MV-4-11 (cell line): ENCODE data around the gene DTD2.
"Not testable (repeated sequence)": the region's sequence is repeated elsewhere in the genome, so short reads cannot be mapped to it uniquely, and the experiment has no call there.

Experiments used
- DNase-seq: peaks from one replicate; lab custom pipeline; 2025; lab: John Stamatoyannopoulos, UW

The DTD2 gene

DNA sequence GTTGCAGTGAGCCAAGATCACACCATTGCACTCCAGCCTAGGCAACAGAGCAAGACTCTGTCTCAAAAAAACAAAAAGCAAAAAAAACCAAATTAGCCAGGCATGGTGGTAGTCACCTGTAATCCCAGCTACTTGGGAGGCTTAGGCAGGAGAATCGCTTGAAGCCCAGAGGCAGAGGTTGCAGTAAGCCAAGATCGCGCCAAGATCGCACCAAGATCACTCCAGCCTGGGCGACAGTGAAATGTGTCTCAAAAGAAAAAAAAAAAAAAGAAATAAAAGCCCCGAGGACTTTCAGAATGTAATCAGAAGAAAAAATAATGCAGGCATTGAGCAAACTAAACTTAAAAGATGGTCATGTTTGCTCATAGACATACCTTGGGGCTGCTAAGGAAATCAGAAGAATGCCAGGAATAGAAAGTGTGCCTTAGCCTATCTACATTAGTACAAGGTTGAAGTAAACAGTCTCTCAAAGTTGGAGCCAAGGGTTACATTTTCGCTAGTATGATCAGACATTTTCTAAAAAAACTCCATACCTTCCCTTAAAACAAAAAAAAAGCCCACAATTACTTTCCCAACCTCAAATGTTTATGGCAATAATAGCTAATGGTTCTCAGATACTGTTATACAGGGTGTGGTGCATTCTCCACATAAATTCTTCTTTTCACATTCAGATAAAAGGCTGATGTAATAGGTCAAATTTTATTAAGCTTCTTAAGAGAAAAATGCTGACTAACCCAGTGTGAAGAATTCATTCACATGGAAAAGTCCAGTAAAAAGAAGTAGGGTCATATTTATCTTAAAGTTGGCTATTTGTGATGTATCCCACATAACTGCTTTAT is 15.8 kb downstream of the DTD2 start:
- no peak for DNase-seq

DNA sequence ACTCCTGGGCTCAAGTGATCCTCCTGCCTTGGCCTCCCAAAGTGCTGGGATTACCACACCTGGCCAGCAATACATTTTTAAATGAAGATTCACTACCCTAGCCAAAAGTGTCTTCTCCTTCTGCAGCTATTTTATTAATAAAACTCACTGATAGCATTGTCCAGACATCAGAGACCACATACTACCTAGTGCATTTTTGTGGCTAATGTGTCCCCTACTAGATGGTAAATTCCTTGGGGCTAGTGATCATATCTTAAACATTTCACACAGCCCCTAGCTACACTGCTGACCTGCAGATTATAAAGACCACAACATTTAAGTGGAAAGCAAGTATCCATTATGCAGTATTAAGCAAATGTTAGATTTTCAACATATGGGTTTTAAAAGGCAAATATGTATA is 17.0 kb downstream of the DTD2 start:
- DNase-seq = no peak

DNA sequence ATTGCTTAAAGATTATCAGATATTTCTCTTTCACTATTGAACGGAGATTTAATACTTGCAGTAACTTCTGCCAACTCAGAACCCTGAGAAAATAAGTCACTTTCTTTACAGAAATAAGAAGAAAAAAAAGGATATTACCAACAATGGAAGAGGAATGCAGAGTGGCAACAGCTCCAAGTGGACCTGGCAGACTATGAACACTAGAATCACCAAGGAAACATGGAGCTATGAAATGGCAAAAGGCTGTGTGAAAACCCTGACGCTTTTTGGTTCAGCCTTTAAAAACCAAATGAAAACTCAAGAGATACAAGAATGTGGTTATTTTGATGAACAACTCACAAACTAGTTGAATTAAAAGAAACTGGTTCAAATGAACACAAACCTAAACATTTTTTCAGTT is 17.7 kb downstream of the DTD2 start:
- DNase-seq = no peak

DNA sequence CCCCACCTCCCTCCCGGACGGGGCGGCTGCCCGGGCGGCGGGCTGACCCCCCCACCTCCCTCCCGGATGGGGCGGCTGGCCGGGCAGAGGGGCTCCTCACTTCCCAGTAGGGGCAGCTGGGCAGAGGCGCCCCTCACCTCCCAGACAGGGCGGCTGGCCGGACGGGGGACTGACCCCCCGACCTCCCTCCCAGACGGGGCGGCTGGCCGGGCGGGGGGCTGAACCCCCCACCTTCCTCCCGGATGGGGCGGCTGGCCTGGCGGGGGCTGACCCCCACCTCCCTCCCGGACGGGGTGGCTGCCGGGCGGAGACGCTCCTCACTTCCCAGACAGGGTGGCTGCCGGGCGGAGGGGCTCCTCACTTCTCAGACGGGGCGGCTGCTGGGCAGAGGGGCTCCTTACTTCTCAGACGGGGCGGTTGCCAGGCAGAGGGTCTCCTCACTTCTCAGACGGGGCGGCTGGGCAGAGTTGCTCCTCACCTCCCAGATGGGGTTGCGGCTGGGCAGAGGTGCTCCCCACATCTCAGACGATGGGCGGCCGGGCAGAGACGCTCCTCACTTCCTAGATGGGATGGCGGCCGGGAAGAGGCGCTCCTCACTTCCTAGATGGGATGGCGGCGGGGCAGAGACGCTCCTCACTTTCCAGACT is 20.1 kb downstream of the DTD2 start:
- not testable (repeated sequence) for DNase-seq

DNA sequence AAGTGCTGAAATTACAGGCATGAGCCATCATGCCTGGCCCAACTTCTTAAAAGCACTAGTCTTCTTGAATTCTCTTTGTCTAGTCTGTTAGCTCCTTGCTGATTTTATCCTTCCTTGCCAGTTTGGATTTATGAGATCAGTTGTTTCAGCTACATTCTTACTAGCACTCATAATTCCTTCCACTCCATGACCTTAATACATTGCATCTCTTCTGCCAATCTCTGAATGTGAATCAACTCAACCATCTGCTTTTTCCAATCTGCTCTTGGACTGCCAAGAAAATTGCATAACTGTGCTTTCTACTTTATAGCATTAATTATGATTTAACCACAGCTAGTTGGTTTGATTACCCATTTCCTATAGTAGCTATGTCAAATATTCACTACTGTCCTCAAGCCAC is 22.0 kb downstream of the DTD2 start:
- DNase-seq = no peak

DNA sequence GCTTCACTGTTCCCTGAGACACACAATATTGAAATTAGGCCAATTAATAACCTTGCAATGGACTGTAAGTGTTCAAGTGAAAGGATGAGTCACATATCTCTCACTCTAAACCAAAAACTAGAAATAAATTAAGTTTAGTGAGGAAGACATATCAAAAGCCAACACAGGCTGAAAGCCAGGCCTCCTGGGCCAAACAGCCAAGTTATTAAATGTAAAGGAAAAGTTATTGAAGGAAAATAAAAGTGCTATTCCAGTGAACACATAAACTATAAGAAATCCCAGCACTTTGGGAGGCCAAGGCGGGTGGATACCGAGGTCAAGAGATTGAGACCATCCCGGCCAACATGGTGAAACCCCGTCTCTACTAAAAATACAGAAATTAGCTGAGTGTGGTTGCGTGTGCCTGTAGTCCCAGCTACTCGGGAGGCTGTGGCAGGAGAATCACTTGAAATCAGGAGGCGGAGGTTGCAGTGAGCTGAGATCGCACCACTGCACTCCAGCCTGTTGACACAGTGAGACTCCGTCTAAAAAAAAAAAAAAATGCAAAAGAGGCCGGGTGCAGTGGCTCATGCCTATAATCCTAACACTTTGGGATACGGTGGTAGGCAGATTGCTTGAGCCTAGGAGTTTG is 26.6 kb downstream of the DTD2 start:
- no peak for DNase-seq

DNA sequence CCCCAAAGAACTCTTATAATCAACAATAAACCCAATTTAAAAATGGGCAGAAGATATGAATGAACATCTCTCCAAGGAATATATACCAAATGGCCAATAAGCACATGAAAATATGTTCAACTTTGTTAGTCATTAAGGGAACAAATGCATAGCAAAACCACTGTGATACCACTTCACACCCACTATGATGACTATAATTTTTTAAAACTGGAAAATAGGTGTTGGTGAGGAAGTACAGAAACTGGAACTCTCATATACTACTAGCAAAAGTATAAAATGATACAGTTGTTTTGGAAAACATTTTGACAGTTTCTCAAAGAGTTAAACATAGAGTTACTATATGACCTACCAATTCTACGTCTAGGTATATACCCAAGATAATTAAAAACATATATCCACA is 27.5 kb downstream of the DTD2 start:
- no peak for DNase-seq

DNA sequence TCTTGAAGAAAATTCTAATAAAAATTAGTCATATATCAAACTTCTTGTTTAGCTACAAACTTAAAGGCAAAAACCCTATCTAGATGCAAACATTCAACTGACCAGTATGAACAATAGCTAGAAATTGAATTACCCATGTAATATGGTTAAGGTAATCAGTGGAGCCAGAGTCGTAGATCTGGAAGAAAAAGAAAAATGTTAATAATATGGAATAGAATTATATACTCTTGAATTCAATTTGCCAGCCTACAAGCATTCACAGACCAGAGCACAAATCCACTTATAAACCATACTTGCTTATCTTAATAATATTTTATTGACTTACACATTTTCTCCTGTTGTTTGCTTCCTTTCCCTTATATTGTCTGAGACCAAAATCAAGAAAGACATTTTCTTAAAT is 29.3 kb downstream of the DTD2 start:
- no peak for DNase-seq

DNA sequence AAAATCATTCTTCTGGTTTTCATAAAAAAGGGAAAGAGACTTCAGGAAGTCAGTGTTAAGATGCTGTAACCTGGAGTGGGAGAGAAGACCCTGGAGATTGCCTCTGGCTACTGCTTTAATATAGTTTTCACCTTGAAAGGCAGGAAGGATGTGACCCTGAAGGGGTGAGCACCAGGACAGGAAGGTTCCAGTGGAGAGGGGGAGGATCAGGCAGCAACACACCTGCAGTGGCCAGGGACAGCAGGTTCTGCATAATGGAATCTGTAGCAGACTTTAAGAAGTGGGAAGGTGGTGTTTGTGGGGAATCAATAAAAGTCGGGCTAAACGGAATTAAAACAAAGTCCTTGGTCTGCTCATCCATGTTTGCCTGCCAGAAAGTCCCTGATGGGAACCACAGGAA is 30.6 kb downstream of the DTD2 start:
- DNase-seq = no peak

DNA sequence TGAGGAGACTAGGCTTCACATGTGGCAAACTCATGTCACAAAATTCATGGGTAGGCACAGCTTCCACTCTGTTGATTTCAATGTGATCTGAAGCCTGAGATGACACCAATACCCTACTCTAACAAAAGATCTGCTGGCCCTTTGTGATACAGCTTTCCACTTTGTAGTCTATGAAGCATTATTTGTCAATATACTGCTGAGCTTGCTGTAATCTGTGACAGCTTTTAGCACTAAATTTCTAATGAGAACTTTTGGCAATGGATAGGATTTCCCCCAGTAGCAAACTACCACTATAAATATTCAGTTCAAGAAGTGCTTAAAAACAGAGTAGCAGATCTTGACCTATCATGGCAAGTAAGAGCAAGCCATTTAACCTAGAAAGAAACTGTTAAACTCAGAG is 31.4 kb downstream of the DTD2 start:
- no peak for DNase-seq

DNA sequence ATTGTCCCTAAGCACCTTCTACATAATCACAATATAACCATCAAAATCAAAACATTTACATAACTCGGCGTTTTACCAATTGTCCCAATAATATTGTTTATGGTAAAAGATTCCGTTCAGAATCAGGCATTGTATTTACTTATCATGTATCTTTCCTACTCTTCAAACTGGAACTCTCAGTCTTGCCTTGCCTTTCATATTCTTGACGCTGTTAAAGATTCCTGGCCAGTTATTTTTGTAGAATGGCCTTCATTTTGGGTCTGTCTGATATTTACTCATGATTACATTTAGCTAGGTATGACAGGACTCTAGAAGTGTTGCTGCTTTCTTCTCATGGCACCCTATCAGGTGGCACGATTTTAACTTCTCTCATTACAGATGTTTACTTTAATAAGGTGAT is 36.1 kb downstream of the DTD2 start:
- DNase-seq = no peak

DNA sequence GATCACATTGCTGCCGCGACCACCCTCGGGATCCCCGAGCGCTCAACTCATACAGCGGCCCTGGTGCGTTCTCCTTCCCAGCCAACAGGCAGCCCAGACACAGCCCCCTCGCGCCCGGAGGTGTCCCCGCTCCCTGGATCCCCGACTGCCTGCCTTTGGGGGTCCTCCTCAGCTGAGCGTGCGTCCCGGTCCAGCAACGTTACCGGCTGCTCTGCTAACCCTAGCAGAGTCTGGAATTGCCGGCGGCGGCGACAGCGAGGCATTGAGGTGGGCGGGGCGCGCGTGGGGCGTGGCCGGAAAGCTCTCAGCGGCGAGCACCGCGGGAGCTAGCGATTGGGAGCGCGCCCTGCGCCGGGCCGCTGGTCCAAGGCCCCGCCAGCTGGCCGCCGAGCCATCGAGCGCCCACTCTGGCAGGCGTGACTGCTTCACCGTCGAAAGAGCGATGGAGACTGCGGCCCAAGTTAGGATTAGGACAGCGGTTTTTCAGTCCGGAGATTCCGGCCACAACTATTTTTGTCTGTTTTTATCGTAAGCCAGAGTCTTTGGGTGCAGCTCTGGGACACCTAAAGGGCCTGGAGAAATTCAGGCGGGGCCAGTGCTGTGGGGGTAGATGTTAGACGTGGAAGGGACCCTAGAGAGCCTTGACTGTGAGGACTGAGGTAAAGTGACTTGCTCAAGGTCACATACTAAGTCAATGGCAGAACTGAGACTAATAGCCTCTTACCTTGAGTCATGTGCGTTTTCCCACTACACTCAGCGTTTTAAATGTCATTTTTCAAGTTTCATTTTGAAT is 36.8 kb downstream of the DTD2 start, which contains the start of gene HEATR5A:
TSS of gene HEATR5A (minus strand) at position 232 of the 793 bp plus-strand sequence. CDS start 17,575 bp downstream, outside the sequence.
- peak; percentile 96 for DNase-seq

DNA sequence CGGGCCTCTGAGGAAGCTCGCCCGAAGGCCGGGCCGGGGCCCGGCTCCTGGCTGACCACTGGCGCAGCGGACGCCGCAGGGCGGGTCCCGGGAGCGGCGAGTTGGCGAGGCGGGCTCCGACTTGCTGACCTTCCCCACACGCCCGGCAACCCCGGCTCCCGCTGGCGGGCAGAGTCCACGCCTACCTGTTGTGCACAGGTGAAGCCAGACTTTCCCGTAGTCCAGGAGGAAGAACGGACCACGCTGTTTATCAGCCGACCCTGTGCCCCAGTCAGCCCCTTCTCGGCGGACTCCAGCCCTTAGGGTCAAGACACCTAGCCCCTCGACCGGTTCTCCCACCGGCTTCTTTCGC is 37.4 kb downstream of the DTD2 start:
- no peak for DNase-seq

DNA sequence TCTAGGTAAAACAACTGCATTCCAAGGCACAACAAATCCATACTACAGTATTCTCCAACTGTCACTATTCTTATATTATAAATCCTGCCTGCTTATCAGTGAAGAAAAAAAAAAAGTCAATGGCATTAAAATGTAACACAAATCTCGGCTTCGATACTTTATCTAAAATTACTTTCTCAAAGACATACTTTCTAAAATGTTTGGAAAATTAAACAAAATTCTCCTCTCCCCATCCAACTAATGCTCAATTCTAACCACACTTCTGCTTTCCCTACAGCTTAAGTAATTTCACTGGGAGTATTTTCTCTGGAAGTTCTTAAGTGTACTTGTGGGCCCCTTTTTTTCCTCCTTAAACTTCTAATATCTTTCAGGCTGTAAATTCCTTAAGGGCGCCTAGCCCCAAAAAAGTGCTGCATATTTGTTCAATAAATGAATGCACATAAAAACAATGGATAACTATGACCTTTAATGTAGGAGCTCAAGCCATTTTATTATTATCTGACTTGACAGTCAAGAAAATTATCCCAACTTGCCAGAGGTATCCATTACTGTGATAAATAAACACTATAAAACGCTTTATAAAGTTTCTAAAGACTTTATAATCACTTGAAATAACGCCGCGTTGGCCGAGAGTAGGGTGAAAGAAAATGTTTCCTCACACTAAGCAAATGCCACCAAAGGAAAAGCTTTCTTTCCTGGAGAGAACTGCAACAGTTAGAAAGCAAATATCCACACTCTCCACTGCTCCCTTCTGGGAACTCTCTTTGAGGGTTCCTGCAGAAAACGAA is 37.9 kb downstream of the DTD2 start:
- DNase-seq = no peak

DNA sequence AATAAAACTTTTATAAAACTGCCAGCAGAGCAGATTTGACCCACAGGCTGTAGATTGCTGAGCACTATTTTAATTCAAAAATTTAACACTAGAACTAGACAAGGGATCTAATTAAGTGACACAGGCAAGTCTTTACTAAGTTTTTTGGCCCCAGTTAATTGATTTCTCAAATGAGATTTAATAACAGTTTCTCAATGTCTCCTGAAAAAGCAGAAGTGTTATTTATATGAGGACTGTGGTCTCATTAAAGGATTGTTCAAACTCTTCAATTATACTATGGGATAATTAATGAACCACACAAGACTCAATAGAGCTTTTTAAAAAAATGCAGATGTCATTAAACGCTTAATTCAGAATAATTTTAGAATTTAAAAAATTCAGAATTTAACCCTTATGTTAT is 38.9 kb downstream of the DTD2 start:
- peak; percentile 17 for DNase-seq

DNA sequence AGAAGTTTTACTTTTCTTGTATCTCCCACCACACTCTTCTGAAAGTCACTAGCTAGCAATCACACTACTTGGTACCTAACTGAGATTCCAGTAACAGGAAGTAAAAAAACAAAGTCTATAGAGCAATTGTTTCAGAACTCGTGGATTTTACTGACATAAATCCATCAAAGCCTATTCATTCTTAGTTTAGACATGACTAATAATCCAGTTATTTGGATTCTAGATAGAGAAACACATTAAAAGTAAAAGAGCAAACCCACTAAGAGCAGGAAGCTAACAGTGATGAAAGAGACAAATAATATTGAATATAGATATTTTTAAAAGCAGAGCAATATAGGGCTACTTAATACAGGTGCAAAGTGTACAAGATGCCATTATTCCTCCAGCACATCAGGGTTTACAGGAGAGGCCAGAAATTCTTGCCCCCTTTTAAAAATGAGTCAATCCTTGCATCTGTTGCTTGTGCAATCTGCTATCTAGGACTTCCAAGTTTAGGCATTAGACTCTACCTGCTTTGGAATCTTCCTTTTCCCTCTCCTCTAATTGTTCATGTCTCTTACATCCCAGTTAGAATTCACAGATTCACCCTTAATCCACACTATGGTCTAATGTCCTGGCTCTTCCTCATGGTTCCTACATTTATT is 43.0 kb downstream of the DTD2 start:
- no peak for DNase-seq

DNA sequence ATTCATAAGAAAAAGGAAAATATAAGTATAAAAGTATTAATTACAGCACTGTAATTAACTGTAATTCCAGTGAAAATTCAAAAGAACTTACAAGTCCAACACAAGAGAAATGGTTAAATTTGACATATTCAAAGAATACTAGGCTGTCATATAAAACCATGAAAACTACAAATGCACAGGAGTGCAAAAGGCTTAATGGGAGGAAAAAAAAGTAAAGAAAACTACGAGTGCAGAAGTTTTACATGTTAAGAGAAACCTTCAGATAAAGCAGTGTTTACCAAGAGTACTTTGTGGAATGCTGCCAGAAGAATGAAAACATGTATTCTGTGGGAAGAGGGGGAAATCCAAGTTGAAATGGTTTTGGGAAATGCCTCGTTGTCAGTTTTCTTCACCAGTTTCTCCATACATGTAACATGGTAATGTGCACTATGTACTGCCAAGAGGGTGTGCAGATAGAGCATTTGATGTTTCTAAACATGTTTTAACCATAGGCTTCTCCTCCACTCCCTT is 46.0 kb downstream of the DTD2 start:
- DNase-seq = no peak

DNA sequence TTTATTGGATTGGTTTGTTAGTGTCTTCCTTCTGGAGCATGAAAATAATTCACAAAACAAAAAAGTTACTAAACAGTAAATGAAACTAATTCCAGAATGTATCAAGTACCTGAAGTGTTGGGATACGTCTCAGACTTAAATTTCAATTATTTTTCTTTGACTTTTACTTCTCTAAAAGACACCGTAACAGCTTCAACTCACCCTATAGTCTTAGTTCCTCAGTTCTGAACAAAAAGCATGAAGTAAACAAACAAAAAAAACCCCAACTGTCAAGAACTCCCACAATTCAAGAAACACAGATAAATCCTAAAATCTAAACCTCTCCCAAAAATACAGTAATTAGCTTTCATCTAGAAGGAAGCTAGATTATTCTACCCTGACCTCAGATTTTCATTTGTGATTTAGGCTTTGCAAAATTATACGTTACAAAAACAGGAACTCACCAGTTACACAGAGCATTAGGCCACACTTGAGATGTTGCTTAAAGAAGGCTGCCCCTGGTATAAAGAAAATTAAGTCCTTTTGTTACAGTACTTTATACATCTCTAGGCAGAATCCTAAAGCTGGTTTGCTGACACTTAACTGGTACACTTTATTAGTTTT is 47.2 kb downstream of the DTD2 start:
- DNase-seq = peak; percentile 77

DNA sequence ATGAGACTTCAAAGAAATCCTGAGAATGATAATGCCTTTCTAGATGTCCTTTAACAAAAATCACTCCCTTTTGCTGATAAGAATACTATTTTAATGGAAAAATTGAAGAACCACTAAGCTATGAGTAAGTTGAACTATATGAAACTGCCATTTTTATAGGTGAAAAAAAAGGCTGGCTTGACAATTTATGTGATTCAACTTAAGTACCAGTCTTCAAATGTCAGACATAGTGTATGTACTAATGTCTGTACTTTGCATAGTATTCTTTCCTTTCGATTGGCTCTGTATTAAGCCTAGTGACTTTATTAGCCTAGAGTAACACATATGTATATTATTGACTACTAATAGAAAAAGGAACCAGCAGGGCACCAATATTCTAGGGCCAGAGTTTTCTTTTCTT is 48.9 kb downstream of the DTD2 start:
- DNase-seq = no peak

DNA sequence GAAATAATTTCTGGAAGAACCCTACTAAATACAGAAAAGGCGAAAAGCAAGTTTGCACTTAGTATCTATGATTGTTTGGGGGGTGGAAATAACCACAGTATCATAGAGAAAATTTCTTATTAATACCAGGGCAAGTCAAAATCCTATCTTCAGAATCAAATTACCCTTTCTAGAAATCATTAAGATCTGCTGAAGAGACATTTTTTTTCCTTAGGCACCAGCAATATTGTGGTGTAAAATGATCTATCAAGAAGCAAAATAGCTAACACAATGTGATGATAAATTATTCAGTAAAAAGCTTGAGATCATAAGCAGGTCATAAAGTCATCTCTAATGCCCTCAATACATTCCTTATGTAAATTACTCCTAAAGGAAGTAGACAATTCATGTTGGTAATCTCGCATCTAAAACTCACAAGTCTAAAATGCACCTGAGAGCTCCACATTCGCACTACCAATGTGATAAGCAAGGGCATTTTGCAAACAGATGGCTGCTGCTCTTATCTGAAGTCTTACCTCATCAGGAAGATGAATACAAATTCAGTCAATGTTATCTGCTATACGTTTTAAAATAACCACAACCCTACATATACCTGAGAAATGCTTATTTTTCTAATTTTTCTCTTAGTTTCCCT is 51.6 kb downstream of the DTD2 start:
- no peak for DNase-seq
